ENCODE data around the gene MT2A.
A peak's percentile ranks its signal among the peaks of the same experiment; 100 is the strongest.

MT2A gene

GRCh38 chr16:56607675-56608042 is 725 bp upstream of the MT2A start:
- Histone ChIP-seq H3K9ac (ENCODE audit: low read length) (peak overlapping the region; percentile 63), H4K8ac (ENCODE audit: low read depth, low read length) (no peak overlapping the region), H3K23ac (ENCODE audit: low read length) (no peak overlapping the region), H3K4ac (ENCODE audit: low read depth, low read length) (no peak overlapping the region), H2BK120ac (ENCODE audit: low read depth, low read length) (no peak overlapping the region), H3K79me2 (ENCODE audit: control insufficient read depth, insufficient read depth, low read length) (no peaks in the 10 kb centered on the region), H2BK5ac (ENCODE audit: low read length) (no peak overlapping the region), H3K4me1 (ENCODE audit: control insufficient read depth, low read depth, low read length) (peaks cover 9% of the 10 kb centered on the region), H3K4me3 (ENCODE audit: low read length) (no peak overlapping the region), H3K27me3 (ENCODE audit: insufficient read depth, low read length, poor library complexity) (peaks cover 6% of the 10 kb centered on the region), H3K4me2 (ENCODE audit: low read length) (no peak overlapping the region), H3K36me3 (ENCODE audit: control insufficient read depth, insufficient read depth, low read length) (no peaks in the 10 kb centered on the region), H3K56ac (ENCODE audit: low read length) (peak overlapping the region; percentile 82), H2BK15ac (replicated peaks; ENCODE audit: low read depth) (no peak overlapping the region), H3K27ac (ENCODE audit: low read depth, low read length) (peak overlapping the region; percentile 45), H3K79me1 (ENCODE audit: low read length) (no peaks in the 10 kb centered on the region), H2AK5ac (ENCODE audit: low read length) (no peak overlapping the region), H4K5ac (ENCODE audit: low read length) (no peak overlapping the region), H3K18ac (ENCODE audit: low read length) (peak overlapping the region; percentile 62)
- no peak for DNase-seq
- no CpG with 5 or more reads among the region's 2 CpGs for WGBS (ENCODE audit: extremely low coverage, insufficient coverage, low lambda C conversion rate)

- Histone ChIP-seq H3K27me3 (ENCODE audit: insufficient read depth, low read length, poor library complexity) (peaks cover 6% of the 10 kb centered on the region), H4K8ac (ENCODE audit: low read depth, low read length) (no peak overlapping the region), H3K9ac (ENCODE audit: low read length) (no peak overlapping the region), H2BK120ac (ENCODE audit: low read depth, low read length) (no peak overlapping the region), H2AK5ac (ENCODE audit: low read length) (no peak overlapping the region), H3K79me2 (ENCODE audit: control insufficient read depth, insufficient read depth, low read length) (no peaks in the 10 kb centered on the region), H3K4me2 (ENCODE audit: low read length) (peak overlapping the region; percentile 52), H3K4me1 (ENCODE audit: control insufficient read depth, low read depth, low read length) (peaks cover 9% of the 10 kb centered on the region), H3K4me3 (ENCODE audit: low read length) (no peak overlapping the region), H2BK5ac (ENCODE audit: low read length) (no peak overlapping the region), H4K5ac (ENCODE audit: low read length) (no peak overlapping the region), H3K56ac (ENCODE audit: low read length) (peak overlapping the region; percentile 58), H3K18ac (ENCODE audit: low read length) (peak overlapping the region; percentile 13), H3K4ac (ENCODE audit: low read depth, low read length) (no peak overlapping the region), H3K36me3 (ENCODE audit: control insufficient read depth, insufficient read depth, low read length) (no peaks in the 10 kb centered on the region), H3K79me1 (ENCODE audit: low read length) (no peaks in the 10 kb centered on the region), H3K23ac (ENCODE audit: low read length) (no peak overlapping the region), H3K27ac (ENCODE audit: low read depth, low read length) (no peak overlapping the region), H2BK15ac (replicated peaks; ENCODE audit: low read depth) (no peak overlapping the region)
- no CpG with 5 or more reads among the region's 21 CpGs for WGBS (ENCODE audit: extremely low coverage, insufficient coverage, low lambda C conversion rate)
- DNase-seq, result peak; percentile 55
Observed at GRCh38 chr16:56608876-56609462, 585 bp downstream of the MT2A start.

- no peak overlapping the region for H2BK15ac ChIP-seq (replicated peaks; ENCODE audit: low read depth)
- H2AK5ac ChIP-seq (ENCODE audit: low read length), result no peak overlapping the region
- DNase-seq, result no peak
- no peak overlapping the region for H3K4me3 ChIP-seq (ENCODE audit: low read length)
- H3K79me2 ChIP-seq (ENCODE audit: control insufficient read depth, insufficient read depth, low read length), result no peaks in the 10 kb centered on the region
- no peak overlapping the region for H3K4ac ChIP-seq (ENCODE audit: low read depth, low read length)
- no peak overlapping the region for H3K4me2 ChIP-seq (ENCODE audit: low read length)
- no peak overlapping the region for H2BK120ac ChIP-seq (ENCODE audit: low read depth, low read length)
- no CpG with 5 or more reads among the region's 6 CpGs for WGBS (ENCODE audit: extremely low coverage, insufficient coverage, low lambda C conversion rate)
- H3K27ac ChIP-seq (ENCODE audit: low read depth, low read length), result no peak overlapping the region
- H4K8ac ChIP-seq (ENCODE audit: low read depth, low read length), result no peak overlapping the region
- no peak overlapping the region for H3K23ac ChIP-seq (ENCODE audit: low read length)
- peaks cover 9% of the 10 kb centered on the region for H3K4me1 ChIP-seq (ENCODE audit: control insufficient read depth, low read depth, low read length)
- H4K5ac ChIP-seq (ENCODE audit: low read length), result no peak overlapping the region
- peaks cover 6% of the 10 kb centered on the region for H3K27me3 ChIP-seq (ENCODE audit: insufficient read depth, low read length, poor library complexity)
- H3K79me1 ChIP-seq (ENCODE audit: low read length), result no peaks in the 10 kb centered on the region
- no peak overlapping the region for H3K56ac ChIP-seq (ENCODE audit: low read length)
- no peaks in the 10 kb centered on the region for H3K36me3 ChIP-seq (ENCODE audit: control insufficient read depth, insufficient read depth, low read length)
- H3K9ac ChIP-seq (ENCODE audit: low read length), result no peak overlapping the region
- H3K18ac ChIP-seq (ENCODE audit: low read length), result no peak overlapping the region
- H2BK5ac ChIP-seq (ENCODE audit: low read length), result no peak overlapping the region
Observed at GRCh38 chr16:56609463-56609921, 1.1 kb downstream of the MT2A start.

- Histone ChIP-seq H2AK5ac (ENCODE audit: low read length) (no peak overlapping the region), H3K27me3 (ENCODE audit: insufficient read depth, low read length, poor library complexity) (peaks cover 6% of the 10 kb centered on the region), H3K79me2 (ENCODE audit: control insufficient read depth, insufficient read depth, low read length) (no peaks in the 10 kb centered on the region), H3K4me2 (ENCODE audit: low read length) (no peak overlapping the region), H2BK5ac (ENCODE audit: low read length) (no peak overlapping the region), H3K4ac (ENCODE audit: low read depth, low read length) (no peak overlapping the region), H3K9ac (ENCODE audit: low read length) (no peak overlapping the region), H2BK15ac (replicated peaks; ENCODE audit: low read depth) (no peak overlapping the region), H3K79me1 (ENCODE audit: low read length) (no peaks in the 10 kb centered on the region), H4K5ac (ENCODE audit: low read length) (no peak overlapping the region), H3K56ac (ENCODE audit: low read length) (no peak overlapping the region), H4K8ac (ENCODE audit: low read depth, low read length) (no peak overlapping the region), H3K4me1 (ENCODE audit: control insufficient read depth, low read depth, low read length) (peaks cover 9% of the 10 kb centered on the region), H2BK120ac (ENCODE audit: low read depth, low read length) (no peak overlapping the region), H3K23ac (ENCODE audit: low read length) (no peak overlapping the region), H3K4me3 (ENCODE audit: low read length) (no peak overlapping the region), H3K27ac (ENCODE audit: low read depth, low read length) (no peak overlapping the region), H3K36me3 (ENCODE audit: control insufficient read depth, insufficient read depth, low read length) (no peaks in the 10 kb centered on the region), H3K18ac (ENCODE audit: low read length) (no peak overlapping the region)
- peak; percentile 32 for DNase-seq
- no CpG with 5 or more reads among the region's 10 CpGs for WGBS (ENCODE audit: extremely low coverage, insufficient coverage, low lambda C conversion rate)
Observed at GRCh38 chr16:56610017-56610608, 1.7 kb downstream of the MT2A start.

- no peak overlapping the region for H3K4me3 ChIP-seq (ENCODE audit: low read length)
- H3K9ac ChIP-seq (ENCODE audit: low read length), result no peak overlapping the region
- H4K5ac ChIP-seq (ENCODE audit: low read length), result no peak overlapping the region
- H3K4ac ChIP-seq (ENCODE audit: low read depth, low read length), result no peak overlapping the region
- H4K8ac ChIP-seq (ENCODE audit: low read depth, low read length), result no peak overlapping the region
- H3K27ac ChIP-seq (ENCODE audit: low read depth, low read length), result no peak overlapping the region
- H3K79me1 ChIP-seq (ENCODE audit: low read length), result no peaks in the 10 kb centered on the region
- no peak overlapping the region for H3K56ac ChIP-seq (ENCODE audit: low read length)
- no peak overlapping the region for H2BK15ac ChIP-seq (replicated peaks; ENCODE audit: low read depth)
- no peak overlapping the region for H3K18ac ChIP-seq (ENCODE audit: low read length)
- H2BK5ac ChIP-seq (ENCODE audit: low read length), result no peak overlapping the region
- peaks cover 9% of the 10 kb centered on the region for H3K4me1 ChIP-seq (ENCODE audit: control insufficient read depth, low read depth, low read length)
- H2AK5ac ChIP-seq (ENCODE audit: low read length), result no peak overlapping the region
- H2BK120ac ChIP-seq (ENCODE audit: low read depth, low read length), result no peak overlapping the region
- no peak for DNase-seq
- no peaks in the 10 kb centered on the region for H3K79me2 ChIP-seq (ENCODE audit: control insufficient read depth, insufficient read depth, low read length)
- WGBS (ENCODE audit: extremely low coverage, insufficient coverage, low lambda C conversion rate), result no CpG with 5 or more reads among the region's 2 CpGs
- no peaks in the 10 kb centered on the region for H3K36me3 ChIP-seq (ENCODE audit: control insufficient read depth, insufficient read depth, low read length)
- H3K23ac ChIP-seq (ENCODE audit: low read length), result no peak overlapping the region
- peaks cover 6% of the 10 kb centered on the region for H3K27me3 ChIP-seq (ENCODE audit: insufficient read depth, low read length, poor library complexity)
- H3K4me2 ChIP-seq (ENCODE audit: low read length), result no peak overlapping the region
Observed at GRCh38 chr16:56610609-56611111, 2.3 kb downstream of the MT2A start.
